ENCODE results near the gene MLLT6.

Gene MLLT6

DNA sequence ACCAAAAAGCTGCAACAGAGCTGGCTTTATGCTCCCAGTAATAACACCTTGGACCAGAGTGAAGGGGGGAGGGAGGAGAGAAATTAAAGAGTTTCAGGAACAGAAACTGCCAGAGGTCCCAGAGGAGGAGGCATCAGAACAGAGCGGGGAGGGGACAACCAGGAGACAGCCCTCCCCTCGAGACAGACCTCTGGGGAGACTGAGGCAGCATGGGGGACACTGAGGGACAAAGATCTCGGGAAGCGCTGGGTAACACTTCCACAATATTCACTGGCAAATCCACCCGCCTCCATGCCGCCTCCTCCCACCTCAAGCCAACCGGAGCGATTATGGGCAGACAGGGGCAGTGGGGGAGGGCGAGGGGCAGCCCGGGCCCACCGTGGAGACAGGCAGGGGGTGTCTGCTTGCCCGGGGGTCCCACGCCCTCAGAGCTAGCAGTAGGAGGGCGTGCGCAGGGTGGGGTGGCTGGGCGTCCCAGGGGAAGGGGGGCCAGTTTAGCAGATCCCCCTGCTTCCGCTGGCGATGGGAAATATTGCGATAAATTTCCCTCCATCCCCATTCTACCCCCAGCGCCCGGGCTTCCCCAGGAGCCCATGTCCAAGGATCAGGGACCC lies 41.9 kb downstream of the MLLT6 start:
- peak overlapping the region; percentile 70 to 88 for H3K4me3 ChIP-seq
- no peaks in the 10 kb centered on the region for H3K36me3 ChIP-seq
- no peak for DNase-seq
- peaks cover 0 to 75% (median 40%) of the 10 kb centered on the region in 4 donors for H3K4me1 ChIP-seq
- H3K27me3 ChIP-seq = no peaks in the 10 kb centered on the region
- H3K27ac ChIP-seq = peak overlapping the region; percentile 91 to 96
- intact Hi-C loops (cut with DNase I; ENCODE audit: low total_unique reads) = no loop called here
- TF ChIP-seq, protein P1, sequence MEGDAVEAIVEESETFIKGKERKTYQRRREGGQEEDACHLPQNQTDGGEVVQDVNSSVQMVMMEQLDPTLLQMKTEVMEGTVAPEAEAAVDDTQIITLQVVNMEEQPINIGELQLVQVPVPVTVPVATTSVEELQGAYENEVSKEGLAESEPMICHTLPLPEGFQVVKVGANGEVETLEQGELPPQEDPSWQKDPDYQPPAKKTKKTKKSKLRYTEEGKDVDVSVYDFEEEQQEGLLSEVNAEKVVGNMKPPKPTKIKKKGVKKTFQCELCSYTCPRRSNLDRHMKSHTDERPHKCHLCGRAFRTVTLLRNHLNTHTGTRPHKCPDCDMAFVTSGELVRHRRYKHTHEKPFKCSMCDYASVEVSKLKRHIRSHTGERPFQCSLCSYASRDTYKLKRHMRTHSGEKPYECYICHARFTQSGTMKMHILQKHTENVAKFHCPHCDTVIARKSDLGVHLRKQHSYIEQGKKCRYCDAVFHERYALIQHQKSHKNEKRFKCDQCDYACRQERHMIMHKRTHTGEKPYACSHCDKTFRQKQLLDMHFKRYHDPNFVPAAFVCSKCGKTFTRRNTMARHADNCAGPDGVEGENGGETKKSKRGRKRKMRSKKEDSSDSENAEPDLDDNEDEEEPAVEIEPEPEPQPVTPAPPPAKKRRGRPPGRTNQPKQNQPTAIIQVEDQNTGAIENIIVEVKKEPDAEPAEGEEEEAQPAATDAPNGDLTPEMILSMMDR (IDR thresholded peaks at IDR 0.05) = no peak
- no peaks in the 10 kb centered on the region for H3K9me3 ChIP-seq

DNA sequence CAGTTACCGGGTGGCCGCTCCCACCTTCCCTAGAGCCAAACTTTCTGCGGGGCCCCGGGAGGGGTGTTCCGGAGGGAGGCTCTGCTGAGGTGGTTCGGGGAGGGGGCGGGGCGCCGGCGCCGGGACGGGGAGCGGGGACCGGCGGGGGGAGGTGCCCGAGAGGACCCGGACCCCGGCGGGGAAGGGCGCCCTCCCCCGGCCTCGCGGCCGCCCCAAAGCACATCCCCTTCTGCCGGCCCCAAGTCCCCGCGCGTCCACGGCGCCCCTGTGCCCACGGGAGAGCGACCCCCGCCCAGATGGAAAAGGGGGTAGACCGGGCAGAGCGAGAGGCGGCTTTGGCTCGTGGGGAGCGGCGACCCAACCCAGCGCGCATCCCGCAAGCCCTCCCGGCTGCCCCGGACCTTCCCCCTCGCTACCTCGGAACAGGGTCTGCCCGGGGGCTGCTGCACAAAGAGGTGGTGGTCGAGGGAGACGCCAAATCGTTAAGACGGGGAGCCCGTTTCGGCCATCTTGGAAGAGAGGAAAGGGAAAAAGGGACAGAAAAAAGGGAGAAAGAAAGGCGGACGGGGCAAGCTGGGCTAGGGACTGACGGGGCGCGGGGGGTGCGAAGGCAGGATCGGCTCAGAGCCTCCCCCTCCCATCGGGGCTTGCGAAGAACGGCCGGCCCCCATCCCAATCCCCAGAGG lies 42.5 kb downstream of the MLLT6 start:
- peaks cover 0 to 69% (median 37%) of the 10 kb centered on the region in 4 donors for H3K4me1 ChIP-seq
- H3K36me3 ChIP-seq = no peaks in the 10 kb centered on the region
- DNase-seq = no peak
- no peaks in the 10 kb centered on the region for H3K9me3 ChIP-seq
- peak overlapping the region; percentile 91 to 96 for H3K27ac ChIP-seq
- peak overlapping the region; percentile 70 to 88 for H3K4me3 ChIP-seq
- intact Hi-C loops (cut with DNase I; ENCODE audit: low total_unique reads) = no loop called here
- H3K27me3 ChIP-seq = no peaks in the 10 kb centered on the region
- TF ChIP-seq, protein P1 (IDR thresholded peaks at IDR 0.05) = peak in 1 of 2 experiments; percentile 9

DNA sequence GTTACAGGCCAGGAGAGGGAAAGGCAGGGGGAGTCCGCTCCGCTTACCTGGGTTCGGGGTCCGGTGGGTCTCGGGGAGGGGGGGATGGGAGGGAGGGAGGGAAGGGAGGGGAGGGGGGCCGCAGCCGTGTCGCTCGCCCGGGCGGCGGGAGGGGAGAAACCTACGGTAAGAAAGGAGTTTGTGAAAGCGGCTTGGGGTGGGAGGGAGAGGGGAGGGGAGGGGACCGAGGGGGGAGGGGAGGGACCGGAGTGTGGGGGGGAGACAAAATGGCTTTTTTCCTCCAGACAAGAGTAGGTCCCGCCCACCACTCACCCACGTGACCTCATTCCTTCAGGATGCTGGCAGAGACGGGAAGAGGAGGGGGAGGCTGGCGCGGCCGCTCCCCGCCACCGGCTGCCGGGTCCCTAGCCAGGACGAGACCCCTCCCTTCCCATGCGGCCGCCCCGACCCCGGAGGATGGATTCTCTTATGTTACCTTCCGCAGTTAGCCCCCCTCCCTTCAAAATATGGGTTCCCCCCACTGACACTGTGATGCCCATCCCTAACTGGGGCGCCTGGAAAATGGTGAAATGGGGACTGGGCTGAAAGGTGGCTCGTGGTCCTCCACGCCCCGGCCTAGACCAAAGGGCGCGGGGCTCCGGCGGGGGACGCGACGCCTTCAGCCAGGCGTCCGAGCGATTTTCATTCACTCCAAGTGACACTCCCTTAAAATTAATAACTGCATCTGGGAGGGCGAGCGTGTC lies 43.2 kb downstream of the MLLT6 start, which contains the start of gene PCGF2:
PCGF2 (minus strand) TSS at position 188 of the 743 bp plus-strand sequence. CDS start 7,934 bp downstream, outside the sequence.
- Histone ChIP-seq H3K27ac (peak within 1 kb of the TSS; percentile 91 to 96), H3K27me3 (no peaks in the 10 kb centered on the region), H3K4me3 (peak within 1 kb of the TSS; percentile 70 to 88), H3K9me3 (no peaks in the 10 kb centered on the region), H3K4me1 (peaks cover 0 to 65% (median 38%) of the 10 kb centered on the region in 4 donors), H3K36me3 (no peaks in the 10 kb centered on the region)
- intact Hi-C loops (cut with DNase I; ENCODE audit: low total_unique reads) = no loop called here
- peak; percentile 94 to 98 for DNase-seq
- TF ChIP-seq, protein P1 (IDR thresholded peaks at IDR 0.05) = no peak

DNA sequence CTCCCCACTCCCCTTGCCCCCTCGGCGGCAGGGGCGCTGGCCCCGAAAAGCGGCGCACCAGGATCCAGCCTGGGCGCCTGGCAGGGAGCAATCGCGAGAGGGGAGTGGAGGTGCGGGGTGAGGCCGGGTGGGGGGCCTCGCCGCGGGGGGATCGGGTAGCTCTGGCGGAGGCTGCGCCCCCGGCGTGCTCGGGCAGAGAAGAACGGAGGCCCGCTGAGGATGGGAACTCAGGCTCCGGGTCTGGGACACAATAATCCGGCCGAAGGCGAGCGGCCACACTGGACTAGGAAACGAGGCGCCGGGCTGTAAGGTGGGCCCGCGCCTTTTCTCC lies 43.8 kb downstream of the MLLT6 start:
- Histone ChIP-seq H3K36me3 (no peaks in the 10 kb centered on the region), H3K4me3 (peak overlapping the region; percentile 70 to 88), H3K4me1 (peaks cover 0 to 65% (median 43%) of the 10 kb centered on the region in 4 donors), H3K27me3 (no peaks in the 10 kb centered on the region), H3K9me3 (no peaks in the 10 kb centered on the region), H3K27ac (peak overlapping the region; percentile 91 to 96)
- no peak for DNase-seq
- TF ChIP-seq, protein P1 (IDR thresholded peaks at IDR 0.05) = no peak
- intact Hi-C loops (cut with DNase I; ENCODE audit: low total_unique reads) = no loop called here

DNA sequence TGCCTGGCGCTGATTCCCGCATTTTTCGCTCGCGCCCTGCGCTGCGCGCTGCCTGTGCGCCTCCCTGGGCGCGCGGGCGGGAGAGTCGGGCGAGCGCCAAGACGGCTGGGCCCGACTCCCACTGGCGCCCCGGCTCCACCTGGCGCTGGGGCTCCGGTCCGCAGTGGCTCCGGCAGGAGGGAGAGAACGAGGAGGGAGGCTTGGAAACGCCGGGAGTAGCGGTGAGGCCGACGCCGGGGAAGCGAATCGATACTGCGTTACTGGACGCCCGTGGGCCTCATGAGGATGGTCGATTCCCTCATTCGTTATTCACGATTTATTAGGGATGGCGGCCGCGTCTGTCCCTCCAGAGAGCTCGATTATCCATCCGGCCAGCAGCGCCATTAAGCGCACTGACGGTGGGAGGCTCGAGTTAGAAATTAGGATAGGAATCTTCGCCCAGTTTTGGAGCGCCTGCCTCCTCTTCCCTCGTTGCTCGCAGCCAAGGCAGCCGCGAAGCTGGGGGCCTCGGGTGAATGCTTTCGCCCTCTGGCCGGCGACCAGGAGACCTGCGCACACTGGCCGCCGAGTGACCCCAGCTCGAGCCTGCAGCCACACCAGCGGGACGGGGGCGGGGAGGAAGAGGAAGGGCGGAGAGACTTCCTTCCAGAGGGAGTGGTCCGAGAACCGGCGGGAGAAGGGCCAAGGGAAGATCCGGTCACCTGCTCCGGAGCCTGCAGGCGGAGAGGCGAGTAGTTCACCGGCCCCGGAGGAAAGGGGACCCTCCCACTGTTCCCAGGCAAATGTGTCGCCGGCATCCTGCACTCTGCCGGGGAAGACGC lies 44.4 kb downstream of the MLLT6 start:
- peak overlapping the region; percentile 91 to 96 for H3K27ac ChIP-seq
- peaks cover 0 to 67% (median 49%) of the 10 kb centered on the region in 4 donors for H3K4me1 ChIP-seq
- TF ChIP-seq, protein P1 (IDR thresholded peaks at IDR 0.05) = no peak
- peaks cover 0 to 3% (median 0%) of the 10 kb centered on the region in 3 donors for H3K36me3 ChIP-seq
- H3K27me3 ChIP-seq = no peaks in the 10 kb centered on the region
- H3K4me3 ChIP-seq = peak overlapping the region; percentile 70 to 88
- H3K9me3 ChIP-seq = no peaks in the 10 kb centered on the region
- intact Hi-C loops (cut with DNase I; ENCODE audit: low total_unique reads) = loop anchor here (5.0 kb wide), 1 partner anchor 48 kb away; the partner anchor contains the start of gene PIP4K2B
- DNase-seq = peak; percentile 92

Data from tibial artery (tissue), 4 donors.